Type B pancreatic cell (in vitro differentiated cells): Measurements from ENCODE around the gene ZFP42. TPM values are rescaled to one million over a fixed set of nuclear protein-coding genes. Genes with fewer than 3 reads are reported as not detected.
A peak's percentile ranks its signal among the peaks of the same experiment; 100 is the strongest.

ENCODE experiments used
- DNase-seq: peaks from one replicate; pipeline ENCODE4 v3.0.0; 2021; ENCODE audit warnings: mixed read lengths; ENCODE audit not compliant: unreplicated experiment; ENCODE audit errors: extremely low spot score
- H3K27ac Mint-ChIP-seq: 2 replicates; pipeline ENCODE4 v1.8.0; 2021; ENCODE audit warnings: mild to moderate bottlenecking, mixed read lengths
- H3K27me3 Mint-ChIP-seq: 2 replicates; pipeline ENCODE4 v1.8.0; 2021; ENCODE audit warnings: mixed read lengths
- H3K36me3 Mint-ChIP-seq: 2 replicates; pipeline ENCODE4 v1.8.0; 2021; ENCODE audit warnings: mixed read lengths
- H3K4me1 Mint-ChIP-seq: one replicate; pipeline ENCODE4 v1.8.0; 2021; ENCODE audit warnings: mixed read lengths; ENCODE audit not compliant: unreplicated experiment
- H3K4me3 Mint-ChIP-seq: 2 replicates; pipeline ENCODE4 v1.8.0; 2021; ENCODE audit warnings: mild to moderate bottlenecking, mixed read lengths
- H3K9me3 Mint-ChIP-seq: 2 replicates; pipeline ENCODE4 v1.8.0; 2021; ENCODE audit warnings: mixed read lengths
- CTCF ChIP-seq: fragments of 200-600 bp; sonication (generic); conservative IDR thresholded peaks from 2 replicates; pipeline ENCODE4 v1.5.0; 2021; ENCODE audit warnings: antibody characterized with exemption, mild to moderate bottlenecking
- total RNA-seq: library from RNA; stranded (reverse); gene quantifications from 2 replicates; pipeline ENCODE4 v1.2.1, GENCODE V29; 2021; ENCODE audit warnings: low replicate concordance

Gene ZFP42
- total RNA-seq, 1 donor from 2014 or later: 12.0 TPM

- TF ChIP-seq CTCF: no peak
- Mint-ChIP-seq H3K27me3 (no peaks in the 10 kb centered on the region), H3K4me3 (peak overlapping the region; percentile 79), H3K27ac (peak overlapping the region; percentile 100), H3K36me3 (peaks cover 3% of the 10 kb centered on the region), H3K4me1 (peaks cover 21% of the 10 kb centered on the region), H3K9me3 (peaks cover 6% of the 10 kb centered on the region)
- DNase-seq: no peak
These were observed 26.1 kb downstream of the ZFP42 start for GRCh38 chr4:188021548-188022249.

- H3K4me1 Mint-ChIP-seq: peaks cover 16% of the 10 kb centered on the region
- DNase-seq: no peak
- no peak overlapping the region for H3K4me3 Mint-ChIP-seq
- peak overlapping the region; percentile 100 for H3K27ac Mint-ChIP-seq
- H3K27me3 Mint-ChIP-seq: no peaks in the 10 kb centered on the region
- H3K36me3 Mint-ChIP-seq: peaks cover 8% of the 10 kb centered on the region
- no peak for TF ChIP-seq CTCF
- peaks cover 6% of the 10 kb centered on the region for H3K9me3 Mint-ChIP-seq
These were observed 28.1 kb downstream of the ZFP42 start for GRCh38 chr4:188023682-188024081.

GRCh38 chr4:188025476-188025875, 29.9 kb downstream of the ZFP42 start:
- Mint-ChIP-seq H3K36me3 (peaks cover 8% of the 10 kb centered on the region), H3K9me3 (peaks cover 6% of the 10 kb centered on the region), H3K4me3 (no peak overlapping the region), H3K4me1 (peaks cover 16% of the 10 kb centered on the region), H3K27me3 (no peaks in the 10 kb centered on the region), H3K27ac (peak overlapping the region; percentile 29)
- no peak for DNase-seq
- TF ChIP-seq CTCF: no peak

GRCh38 chr4:188029114-188029513, 33.5 kb downstream of the ZFP42 start:
- H3K27ac Mint-ChIP-seq: no peak overlapping the region
- peaks cover 22% of the 10 kb centered on the region for H3K27me3 Mint-ChIP-seq
- no peak overlapping the region for H3K4me3 Mint-ChIP-seq
- DNase-seq: no peak
- H3K9me3 Mint-ChIP-seq: no peaks in the 10 kb centered on the region
- peaks cover 7% of the 10 kb centered on the region for H3K36me3 Mint-ChIP-seq
- TF ChIP-seq CTCF: no peak
- peaks cover 6% of the 10 kb centered on the region for H3K4me1 Mint-ChIP-seq

GRCh38 chr4:188030401-188030800, 34.8 kb downstream of the ZFP42 start:
- Mint-ChIP-seq H3K27ac (no peak overlapping the region), H3K9me3 (no peaks in the 10 kb centered on the region), H3K4me3 (no peak overlapping the region), H3K36me3 (peaks cover 7% of the 10 kb centered on the region), H3K4me1 (peaks cover 6% of the 10 kb centered on the region), H3K27me3 (peaks cover 22% of the 10 kb centered on the region)
- DNase-seq: no peak
- TF ChIP-seq CTCF: no peak

- Mint-ChIP-seq H3K4me1 (peaks cover 6% of the 10 kb centered on the region), H3K27ac (no peak overlapping the region), H3K9me3 (no peaks in the 10 kb centered on the region), H3K4me3 (no peak overlapping the region), H3K27me3 (peaks cover 22% of the 10 kb centered on the region), H3K36me3 (peaks cover 7% of the 10 kb centered on the region)
- TF ChIP-seq CTCF: no peak
- no peak for DNase-seq
These were observed 36.2 kb downstream of the ZFP42 start for GRCh38 chr4:188031751-188032150.
